Measurements from ENCODE around the gene COL24A1.

GRCh38 chr1:85975912-85976371, 180.6 kb downstream of the COL24A1 start:
- no peak for TF ChIP-seq POLR2AphosphoS5 (IDR thresholded peaks at IDR 0.05; ENCODE audit: low read depth, low read length)
- no peak for TF ChIP-seq ZNF652 (CRISPR knock-in tag; IDR thresholded peaks at IDR 0.05; ENCODE audit: borderline replicate concordance, low read depth)
- no peak for TF ChIP-seq BRF2 (CRISPR knock-in tag; IDR thresholded peaks at IDR 0.05)
- TF ChIP-seq, protein P1, sequence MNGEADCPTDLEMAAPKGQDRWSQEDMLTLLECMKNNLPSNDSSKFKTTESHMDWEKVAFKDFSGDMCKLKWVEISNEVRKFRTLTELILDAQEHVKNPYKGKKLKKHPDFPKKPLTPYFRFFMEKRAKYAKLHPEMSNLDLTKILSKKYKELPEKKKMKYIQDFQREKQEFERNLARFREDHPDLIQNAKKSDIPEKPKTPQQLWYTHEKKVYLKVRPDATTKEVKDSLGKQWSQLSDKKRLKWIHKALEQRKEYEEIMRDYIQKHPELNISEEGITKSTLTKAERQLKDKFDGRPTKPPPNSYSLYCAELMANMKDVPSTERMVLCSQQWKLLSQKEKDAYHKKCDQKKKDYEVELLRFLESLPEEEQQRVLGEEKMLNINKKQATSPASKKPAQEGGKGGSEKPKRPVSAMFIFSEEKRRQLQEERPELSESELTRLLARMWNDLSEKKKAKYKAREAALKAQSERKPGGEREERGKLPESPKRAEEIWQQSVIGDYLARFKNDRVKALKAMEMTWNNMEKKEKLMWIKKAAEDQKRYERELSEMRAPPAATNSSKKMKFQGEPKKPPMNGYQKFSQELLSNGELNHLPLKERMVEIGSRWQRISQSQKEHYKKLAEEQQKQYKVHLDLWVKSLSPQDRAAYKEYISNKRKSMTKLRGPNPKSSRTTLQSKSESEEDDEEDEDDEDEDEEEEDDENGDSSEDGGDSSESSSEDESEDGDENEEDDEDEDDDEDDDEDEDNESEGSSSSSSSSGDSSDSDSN (CRISPR knock-in tag; IDR thresholded peaks at IDR 0.05), result no peak
- no peak for TF ChIP-seq CTCF (CRISPR knock-in tag; IDR thresholded peaks at IDR 0.05)
- TF ChIP-seq ASH2L (IDR thresholded peaks at IDR 0.05; ENCODE audit: insufficient read length, low read depth, low read length), result no peak
- no peak for TF ChIP-seq NFRKB (IDR thresholded peaks at IDR 0.05)
- TF ChIP-seq, protein P2, sequence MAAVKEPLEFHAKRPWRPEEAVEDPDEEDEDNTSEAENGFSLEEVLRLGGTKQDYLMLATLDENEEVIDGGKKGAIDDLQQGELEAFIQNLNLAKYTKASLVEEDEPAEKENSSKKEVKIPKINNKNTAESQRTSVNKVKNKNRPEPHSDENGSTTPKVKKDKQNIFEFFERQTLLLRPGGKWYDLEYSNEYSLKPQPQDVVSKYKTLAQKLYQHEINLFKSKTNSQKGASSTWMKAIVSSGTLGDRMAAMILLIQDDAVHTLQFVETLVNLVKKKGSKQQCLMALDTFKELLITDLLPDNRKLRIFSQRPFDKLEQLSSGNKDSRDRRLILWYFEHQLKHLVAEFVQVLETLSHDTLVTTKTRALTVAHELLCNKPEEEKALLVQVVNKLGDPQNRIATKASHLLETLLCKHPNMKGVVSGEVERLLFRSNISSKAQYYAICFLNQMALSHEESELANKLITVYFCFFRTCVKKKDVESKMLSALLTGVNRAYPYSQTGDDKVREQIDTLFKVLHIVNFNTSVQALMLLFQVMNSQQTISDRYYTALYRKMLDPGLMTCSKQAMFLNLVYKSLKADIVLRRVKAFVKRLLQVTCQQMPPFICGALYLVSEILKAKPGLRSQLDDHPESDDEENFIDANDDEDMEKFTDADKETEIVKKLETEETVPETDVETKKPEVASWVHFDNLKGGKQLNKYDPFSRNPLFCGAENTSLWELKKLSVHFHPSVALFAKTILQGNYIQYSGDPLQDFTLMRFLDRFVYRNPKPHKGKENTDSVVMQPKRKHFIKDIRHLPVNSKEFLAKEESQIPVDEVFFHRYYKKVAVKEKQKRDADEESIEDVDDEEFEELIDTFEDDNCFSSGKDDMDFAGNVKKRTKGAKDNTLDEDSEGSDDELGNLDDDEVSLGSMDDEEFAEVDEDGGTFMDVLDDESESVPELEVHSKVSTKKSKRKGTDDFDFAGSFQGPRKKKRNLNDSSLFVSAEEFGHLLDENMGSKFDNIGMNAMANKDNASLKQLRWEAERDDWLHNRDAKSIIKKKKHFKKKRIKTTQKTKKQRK (IDR thresholded peaks at IDR 0.05; ENCODE audit: low read length), result no peak
- no peak for TF ChIP-seq CAMTA2 (CRISPR knock-in tag; IDR thresholded peaks at IDR 0.05; ENCODE audit: borderline replicate concordance)
- no peak for TF ChIP-seq REST (IDR thresholded peaks at IDR 0.05; ENCODE audit: borderline replicate concordance in 1 of 2, low read depth in 1 of 2, low read length in 2 of 2)
